Hematopoietic multipotent progenitor cell treated with erythropoietin and hydrocortisone succinate and interleukin-3 and kit ligand, for 6 days (in vitro differentiated cells): Measurements from ENCODE around the gene TPRN.

Source experiments
- DNase-seq: peaks from one replicate; pipeline ENCODE4 v3.0.0-alpha.2; 2015

The TPRN gene

DNA sequence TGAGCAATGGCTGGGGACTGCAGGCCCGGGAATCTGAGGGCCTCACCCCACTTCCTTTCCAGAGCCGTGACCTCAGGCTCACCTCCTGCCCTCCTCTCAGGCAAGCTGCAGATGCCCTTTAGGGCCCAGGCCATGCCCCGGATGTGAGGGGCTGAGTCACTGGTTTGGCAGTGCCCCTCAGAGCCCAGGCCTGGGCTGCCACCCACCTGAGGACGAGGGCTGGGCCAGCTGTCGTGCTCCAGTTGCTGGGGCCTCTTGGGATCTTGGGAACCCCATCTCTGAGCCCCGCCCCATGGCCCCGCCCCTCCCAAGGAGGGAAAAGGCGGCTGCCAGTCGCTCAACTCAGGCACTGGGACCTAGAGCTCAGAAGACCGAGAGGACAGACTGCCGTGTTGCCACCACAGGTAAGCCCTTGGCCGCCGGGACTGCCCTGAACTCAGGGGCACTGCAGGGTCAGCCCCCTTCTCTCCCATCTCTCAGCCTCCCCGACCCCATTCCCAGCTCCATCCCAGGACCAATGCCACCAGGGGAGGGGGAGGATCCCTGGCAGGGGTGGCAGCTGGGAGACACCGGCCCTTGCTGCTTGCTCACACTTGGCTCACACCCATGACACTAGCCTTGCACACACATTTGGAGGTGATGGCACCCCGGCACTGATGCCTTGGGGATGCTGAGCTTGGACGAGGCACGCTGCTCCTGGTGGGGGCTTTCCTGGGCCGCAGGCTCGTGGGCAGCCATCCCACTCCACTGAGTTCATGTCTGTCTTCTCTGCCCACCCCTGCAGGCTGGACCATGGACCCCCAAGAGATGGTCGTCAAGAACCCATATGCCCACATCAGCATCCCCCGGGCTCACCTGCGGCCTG is 24.5 kb upstream of the TPRN start, which contains the start of gene CYSRT1:
CYSRT1 (plus strand) TSS at position 345 of the 865 bp plus-strand sequence; CDS start at position 793, 448 bp downstream.
- DNase-seq, result peak; percentile 31

GRCh38 chr9:137223078-137223970 is 22.8 kb upstream of the TPRN start:
- DNase-seq, result peak; percentile 99

DNA sequence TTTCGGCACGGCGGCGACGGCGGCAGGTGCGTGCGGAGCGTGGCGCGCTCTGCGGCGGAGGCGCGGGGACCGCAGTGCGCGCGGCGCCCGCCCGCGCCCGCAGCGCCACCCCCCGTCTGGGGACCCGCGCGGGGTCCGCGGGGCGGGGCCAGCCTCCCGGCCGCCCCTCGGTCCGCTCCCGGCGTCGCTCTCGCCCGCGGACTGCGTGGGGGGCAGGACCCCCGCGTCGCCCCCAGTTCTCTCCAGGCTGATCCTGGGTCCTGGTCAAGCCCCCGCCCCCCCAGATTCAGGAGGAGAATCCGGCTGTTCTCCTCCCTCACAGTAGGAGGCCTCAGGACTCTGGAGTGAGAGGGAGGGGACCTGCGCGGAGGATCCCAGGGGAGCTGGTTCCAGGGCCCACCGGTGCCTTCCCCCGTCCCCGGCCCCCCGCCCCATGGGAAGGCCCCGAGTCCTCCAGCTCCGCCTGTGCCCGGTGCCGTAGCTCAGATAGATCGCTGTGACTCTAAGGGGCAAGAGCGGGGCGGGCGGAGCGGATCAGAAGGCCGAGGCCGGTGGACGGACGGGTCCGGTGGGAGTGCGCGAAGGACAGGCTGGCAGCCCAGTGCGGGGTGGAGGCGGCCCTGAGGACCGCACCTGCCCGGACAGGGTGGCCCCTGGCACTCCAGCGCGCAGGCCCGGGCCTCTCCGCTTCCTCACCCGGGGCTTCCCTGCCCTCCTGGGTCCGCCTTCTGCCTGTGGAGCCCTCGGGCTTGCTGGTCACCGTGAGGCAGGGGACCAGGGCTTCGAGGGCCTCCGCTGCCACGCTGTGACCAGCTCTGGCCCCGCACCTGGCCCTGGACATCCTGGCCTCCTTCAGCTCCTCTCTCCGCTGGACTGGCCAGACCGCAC is 21.9 kb upstream of the TPRN start, which contains the start of gene RNF208:
RNF208 (minus strand) TSS at position 51 of the 888 bp plus-strand sequence. CDS start 1,028 bp downstream, outside the sequence.
- DNase-seq, result no peak

DNA sequence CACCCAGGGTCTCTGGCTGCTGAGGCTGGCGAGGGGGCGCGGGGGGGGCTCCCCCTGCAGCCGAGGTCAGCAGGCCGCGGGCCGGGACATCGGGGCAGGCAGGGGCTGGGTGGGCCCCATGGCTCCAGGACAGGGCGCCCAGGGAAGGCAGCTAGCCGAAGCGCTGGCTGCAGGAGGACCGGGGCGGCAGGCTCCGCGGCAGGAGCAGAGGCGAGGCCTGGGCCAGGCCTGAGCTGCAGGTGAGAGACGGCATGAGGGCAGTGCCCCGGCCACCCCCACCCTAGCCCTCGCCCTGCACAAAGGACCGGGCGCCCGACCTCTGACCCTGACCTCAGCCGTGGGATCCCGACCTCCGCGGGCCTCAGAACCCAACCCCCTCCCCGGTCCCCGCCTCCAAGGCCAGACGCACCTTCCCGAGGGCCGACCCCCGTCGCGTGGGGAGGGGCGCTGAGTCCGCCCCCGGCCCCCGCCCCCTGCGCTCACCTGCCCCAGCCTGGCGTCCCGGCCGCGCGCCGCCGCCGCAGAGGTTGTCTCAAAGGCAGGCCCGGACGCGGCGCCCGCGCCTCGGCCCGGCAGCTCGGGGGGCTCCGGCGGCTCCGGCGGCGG is 21.1 kb upstream of the TPRN start:
- DNase-seq, result no peak

DNA sequence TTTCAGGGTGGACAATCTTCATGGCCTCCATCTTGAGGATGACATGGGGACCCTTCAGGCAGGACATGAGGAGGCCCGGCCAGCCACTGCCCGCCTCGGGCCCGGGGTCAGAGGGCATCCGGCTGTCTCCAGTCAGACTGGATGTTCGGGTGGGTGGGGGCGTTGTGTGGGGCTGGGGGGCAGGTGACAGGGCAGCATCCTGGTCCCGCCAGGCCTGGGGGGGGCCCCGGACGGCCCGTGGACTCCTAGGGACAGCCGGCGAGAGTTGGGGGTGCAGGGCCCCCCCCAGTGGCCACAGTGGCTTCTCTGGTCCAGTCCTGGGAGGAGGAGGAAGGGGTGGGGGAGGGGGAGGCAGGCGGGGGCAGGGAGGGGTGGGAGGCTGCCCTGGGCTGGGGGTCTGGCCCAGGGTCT is 20.6 kb upstream of the TPRN start:
- DNase-seq, result no peak

DNA sequence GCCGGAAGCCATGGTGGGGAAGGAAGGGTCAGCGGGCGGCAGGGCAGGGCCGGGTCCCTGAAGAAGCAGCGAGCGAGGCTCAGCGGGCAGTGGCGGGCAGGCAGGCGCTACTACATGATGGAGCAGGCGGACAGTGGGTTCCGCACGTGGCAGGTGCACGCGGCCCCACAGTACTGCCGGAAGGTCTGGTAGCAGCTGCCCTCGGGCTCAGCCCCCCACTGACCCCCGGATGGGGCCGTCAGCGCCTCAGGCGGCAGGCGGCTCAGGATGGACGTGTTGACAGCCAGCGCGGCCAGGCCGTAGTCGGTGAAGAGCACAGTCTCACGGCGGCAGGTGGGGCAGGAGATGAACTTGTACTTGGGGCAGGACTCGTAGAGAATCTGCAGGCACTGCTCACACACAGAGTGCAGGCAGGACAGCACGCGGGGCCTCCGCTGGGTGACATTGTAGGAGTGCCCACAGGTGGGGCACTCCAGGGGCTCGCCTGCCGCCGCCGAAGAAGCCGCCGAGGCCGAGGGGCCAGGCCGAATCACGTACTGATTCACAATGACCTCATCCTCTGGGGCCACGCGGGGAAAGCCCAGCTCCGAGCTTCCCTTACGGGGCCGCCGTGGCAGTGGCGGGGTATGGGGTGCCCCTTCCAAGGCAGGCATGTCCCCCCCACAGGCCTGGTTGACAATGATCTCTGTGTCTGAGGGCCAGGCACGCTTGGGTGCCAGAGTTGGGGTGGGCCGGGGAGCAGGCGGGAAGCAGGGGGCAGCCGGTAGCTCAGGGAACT is 20.0 kb upstream of the TPRN start:
- DNase-seq, result no peak

DNA sequence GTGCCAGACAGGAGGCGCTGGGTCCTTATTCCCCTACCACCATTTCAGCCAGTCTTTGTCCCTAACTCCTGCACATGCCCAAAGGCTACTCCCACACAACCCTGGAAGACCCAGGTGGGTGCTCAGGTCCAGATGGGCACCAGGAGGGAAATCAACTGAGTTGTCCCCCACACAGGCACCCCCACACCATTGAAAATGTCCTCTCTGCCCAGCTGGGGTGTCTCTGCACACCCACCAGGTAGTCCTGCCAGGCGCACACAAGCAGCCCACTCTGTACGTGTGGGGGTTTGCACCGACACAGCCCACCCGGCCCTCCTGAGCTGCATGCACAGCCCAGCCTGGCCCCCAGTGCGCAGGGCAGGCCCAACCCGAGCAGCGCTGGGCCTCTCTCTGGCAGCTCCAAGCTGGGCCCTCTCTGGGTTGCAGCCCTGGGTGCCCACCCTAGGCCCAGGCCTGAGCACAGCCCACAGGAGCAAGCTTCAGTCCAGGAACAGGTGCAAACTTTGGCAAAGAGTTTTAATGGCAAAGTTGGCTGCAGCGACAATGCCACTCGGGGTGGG is 19.3 kb upstream of the TPRN start:
- no peak for DNase-seq

GRCh38 chr9:137218754-137219271 is 18.3 kb upstream of the TPRN start:
- DNase-seq, result peak; percentile 89

DNA sequence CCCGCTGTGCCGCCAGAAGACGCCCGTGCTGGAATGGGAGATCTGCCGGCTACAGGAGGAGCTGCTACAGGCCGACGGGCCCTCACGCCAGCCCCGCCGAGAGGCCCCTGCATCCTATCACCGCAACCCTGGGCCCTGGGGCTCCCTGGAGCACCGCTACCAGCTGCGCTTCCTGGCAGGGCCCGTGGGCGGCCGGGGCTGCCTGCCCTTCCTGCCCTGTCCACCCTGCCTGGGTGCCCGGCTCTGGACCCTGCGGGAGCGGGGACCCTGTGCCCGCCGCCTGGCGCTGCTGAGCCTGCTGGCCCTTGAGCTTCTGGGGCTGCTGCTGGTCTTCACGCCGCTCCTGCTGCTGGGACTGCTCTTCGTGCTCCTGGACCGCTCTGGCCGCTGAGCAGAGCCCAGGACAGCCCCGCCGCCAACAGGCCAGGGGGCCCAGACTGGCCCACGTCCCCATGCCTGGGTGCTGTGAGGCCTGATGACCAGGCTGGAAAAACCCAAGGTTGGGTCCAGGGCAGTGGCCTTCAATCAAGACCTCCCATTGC is 17.7 kb upstream of the TPRN start:
- DNase-seq, result no peak

DNA sequence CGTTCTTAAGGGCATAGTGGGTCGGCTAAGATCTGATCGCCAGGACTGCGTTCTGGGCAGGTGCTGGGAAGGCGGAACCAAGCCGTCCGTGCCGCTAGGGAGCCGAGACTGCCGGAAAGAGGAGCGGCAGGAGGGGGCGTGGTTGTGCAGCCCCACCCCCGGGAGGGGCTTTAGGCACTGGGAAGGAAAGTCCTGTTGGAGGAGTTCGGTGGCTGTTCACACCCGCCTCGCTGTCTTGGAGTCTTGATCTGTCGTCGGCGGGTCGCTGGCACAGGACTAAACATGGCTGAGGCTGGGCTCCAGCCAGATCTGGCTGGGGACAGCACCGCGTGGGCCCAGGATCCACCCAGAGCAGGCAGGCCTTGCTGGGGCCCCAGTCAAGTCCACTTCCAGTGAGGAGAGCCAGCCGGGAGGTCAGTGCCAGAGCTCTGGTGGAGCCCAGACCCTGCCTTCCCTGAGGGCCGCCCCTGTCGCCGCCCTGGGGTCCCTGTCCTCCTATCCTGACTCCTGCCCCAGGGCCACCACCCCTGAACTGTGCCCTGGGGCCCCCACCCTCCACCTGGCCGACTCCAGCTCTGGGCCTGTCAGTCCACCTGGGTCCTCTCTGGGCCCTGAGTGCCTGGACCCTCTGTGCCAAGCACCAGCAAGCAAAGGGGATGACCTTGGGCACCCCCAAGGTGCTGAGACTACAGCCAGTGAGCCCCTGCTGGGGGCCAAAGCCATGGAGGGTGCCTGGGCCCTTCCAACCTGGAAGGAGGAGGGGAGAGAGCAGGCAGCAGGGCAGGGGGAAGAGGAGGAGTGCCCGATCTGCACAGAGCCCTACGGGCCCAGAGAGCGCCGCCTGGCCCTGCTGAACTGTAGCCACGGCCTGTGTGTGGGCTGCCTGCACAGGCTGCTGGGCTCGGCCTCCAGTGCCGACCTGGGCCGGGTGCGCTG is 17.0 kb upstream of the TPRN start:
- no peak for DNase-seq

- no peak for DNase-seq
Observed at GRCh38 chr9:137216188-137216965, 15.8 kb upstream of the TPRN start.

DNA sequence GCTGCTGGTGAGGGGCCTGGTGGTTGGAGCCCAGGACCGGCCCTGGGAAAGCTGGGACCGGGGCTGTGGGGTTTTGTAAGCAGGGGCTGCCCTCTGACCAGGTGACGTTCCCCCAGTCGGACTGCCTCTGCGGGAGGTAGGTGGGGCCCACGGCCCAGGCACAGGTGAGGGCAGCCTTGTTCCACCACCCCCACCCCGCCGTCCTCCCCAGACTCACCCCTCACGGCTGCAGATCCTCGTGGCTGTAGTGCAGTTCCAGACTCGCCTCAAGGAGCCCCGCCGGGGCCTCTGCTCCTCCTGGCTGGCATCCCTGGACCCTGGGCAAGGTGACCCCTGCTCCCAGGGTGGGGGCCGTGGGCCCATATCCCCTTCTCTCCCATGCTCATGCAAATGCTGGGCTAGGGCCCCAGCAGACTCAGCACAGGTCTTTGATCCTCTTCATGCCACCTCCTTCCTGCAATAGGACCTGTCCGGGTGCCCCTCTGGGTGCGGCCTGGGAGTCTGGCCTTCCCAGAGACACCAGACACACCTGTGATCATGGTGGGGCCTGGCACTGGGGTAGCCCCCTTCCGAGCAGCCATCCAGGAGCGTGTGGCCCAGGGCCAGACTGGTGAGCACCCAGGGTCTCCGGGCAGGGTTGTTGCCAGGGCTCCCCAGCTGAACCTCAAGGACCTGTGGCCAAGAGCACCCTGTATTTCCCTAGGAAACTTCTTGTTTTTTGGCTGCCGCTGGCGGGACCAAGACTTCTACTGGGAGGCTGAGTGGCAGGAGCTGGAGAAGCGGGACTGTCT is 14.8 kb upstream of the TPRN start:
- DNase-seq, result no peak

- no peak for DNase-seq
Observed at GRCh38 chr9:137214620-137215019, 14.1 kb upstream of the TPRN start.

DNA sequence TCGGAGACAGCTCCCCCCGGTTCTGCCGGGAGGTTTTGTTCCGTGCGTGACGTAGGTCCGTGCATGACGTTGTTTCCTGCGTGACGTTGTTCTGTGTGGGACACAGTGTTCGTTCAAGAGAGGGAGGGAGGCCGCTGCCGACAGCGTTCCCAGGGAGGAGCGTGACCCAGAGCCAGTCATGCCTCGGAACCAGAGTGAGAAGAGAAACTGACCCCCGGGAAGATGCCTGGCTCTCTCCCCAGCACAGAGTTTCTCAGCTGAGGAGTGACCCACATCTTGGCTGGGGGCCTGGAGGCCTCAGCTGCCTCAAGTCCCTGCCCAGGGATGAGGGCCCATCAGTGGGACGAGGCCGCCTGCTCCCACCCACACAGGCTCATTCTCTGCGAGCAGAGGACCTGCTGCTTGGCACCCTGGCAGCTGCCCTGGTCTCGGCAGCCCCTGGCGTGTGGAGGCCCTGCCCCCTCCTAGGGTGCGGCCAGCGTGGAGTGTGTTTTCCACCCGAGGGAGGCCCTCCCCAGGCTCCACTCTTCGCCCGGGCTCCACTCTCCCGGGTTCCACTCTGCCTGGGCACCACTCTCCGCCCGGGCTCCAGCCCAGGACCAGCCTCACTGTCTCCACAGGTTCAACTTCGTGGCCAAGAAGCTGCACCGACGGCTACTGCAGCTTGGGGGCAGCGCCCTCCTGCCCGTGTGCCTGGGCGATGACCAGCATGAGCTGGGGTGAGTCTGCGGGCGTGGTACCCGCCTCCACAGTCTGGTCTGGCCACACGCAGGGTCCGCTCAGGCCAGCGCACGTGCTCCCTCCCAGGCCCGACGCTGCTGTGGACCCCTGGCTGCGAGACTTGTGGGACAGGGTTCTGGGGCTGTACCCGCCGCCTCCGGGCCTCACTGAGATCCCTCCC is 12.9 kb upstream of the TPRN start:
- no peak for DNase-seq

- no peak for DNase-seq
Observed at GRCh38 chr9:137212520-137212919, 12.0 kb upstream of the TPRN start.

GRCh38 chr9:137211532-137211931 is 11.0 kb upstream of the TPRN start:
- no peak for DNase-seq
